HG03108 (cell line): ENCODE data around the gene MUC2.
"Not testable (repeated sequence)": the region's sequence is repeated elsewhere in the genome, so short reads cannot be mapped to it uniquely, and the experiment has no call there.

Experiments
- ATAC-seq: cut with Tn5 transposase; IDR thresholded peaks from one replicate; pipeline ENCODE4 v1.9.1; 2021; ENCODE audit warnings: moderate library complexity; ENCODE audit not compliant: unreplicated experiment

The MUC2 gene

DNA sequence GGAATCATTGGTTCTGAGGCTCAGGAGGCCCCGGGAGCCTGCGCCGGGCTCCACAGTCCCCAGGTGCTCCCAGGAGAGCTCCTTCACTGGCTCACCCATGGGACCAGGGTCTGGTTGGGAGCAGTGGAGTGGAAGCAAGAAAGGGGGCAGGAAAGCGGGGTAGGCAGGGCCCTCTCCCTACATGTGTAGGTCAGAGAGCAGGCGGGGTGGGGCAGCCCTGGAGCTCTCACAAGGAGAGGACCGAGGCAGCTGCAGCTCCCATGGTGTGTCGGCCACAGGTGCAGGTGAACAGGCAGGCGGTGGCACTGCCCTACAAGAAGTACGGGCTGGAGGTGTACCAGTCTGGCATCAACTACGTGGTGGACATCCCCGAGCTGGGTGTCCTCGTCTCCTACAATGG is 28.3 kb downstream of the MUC2 start:
- ATAC-seq: no peak

GRCh38 chr11:1103401-1104360 is 29.0 kb downstream of the MUC2 start:
- ATAC-seq: no peak

DNA sequence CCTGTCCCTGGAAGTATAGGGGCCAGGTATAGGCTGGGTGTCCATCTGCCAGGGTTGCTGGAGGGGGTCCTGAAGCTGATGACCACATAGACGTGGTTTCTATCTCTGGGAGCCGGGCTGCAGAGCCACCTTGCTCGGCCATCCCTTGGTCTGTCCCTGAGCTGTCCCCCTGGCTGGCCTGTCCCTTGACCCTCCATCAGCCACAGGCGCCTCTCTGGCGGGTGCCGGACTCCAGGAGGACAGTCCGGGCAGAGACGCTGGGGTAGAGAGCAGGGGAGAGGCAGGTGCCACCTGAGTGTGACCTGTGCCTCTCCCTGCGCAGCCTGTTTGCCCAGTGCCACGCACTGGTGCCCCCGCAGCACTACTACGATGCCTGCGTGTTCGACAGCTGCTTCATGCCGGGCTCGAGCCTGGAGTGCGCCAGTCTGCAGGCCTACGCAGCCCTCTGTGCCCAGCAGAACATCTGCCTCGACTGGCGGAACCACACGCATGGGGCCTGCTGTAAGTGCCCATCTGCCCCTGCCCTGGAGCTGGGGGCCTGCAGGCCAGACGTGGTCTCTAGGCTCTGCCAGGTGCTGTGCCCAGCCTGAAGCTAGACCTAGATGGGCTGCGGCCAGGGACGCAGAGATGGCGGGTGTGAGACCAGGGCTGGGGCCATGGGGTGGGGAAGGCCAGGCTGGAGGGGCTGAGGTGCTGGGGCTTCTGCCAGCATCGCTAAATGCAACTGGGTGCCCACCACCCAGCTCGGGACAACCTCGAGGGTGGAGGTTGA is 29.9 kb downstream of the MUC2 start:
- ATAC-seq: no peak

DNA sequence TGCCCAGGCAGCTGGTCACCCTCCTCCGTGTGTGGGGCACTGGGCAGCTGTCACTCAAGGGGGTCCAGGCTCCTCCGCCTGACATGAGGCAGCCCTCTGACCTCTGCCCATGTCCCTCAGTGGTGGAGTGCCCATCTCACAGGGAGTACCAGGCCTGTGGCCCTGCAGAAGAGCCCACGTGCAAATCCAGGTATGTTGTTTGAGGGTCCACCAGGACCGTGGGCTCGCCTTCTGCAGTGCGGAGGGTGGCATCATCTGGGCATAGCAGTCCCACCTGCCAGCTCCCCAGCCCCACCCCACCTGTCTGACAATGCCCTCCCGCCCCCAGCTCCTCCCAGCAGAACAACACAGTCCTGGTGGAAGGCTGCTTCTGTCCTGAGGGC is 30.5 kb downstream of the MUC2 start:
- no peak for ATAC-seq

DNA sequence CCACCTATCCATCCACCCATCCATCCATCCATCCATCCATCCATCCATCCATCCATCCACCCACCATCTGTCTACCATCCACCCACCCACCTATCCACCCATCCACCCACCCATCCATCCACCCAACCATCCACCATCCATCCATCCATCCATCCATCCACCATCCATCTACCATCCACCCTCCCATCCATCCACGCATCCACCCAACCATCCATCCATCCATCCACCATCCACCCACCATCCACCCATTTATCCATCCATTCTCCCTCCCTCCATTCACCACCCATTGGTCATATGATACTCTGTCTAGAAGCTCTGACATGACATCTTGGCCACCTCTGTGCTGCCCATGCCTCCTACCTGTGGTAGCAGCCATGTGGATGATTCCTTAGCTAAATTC is 31.7 kb downstream of the MUC2 start:
- no peak for ATAC-seq

DNA sequence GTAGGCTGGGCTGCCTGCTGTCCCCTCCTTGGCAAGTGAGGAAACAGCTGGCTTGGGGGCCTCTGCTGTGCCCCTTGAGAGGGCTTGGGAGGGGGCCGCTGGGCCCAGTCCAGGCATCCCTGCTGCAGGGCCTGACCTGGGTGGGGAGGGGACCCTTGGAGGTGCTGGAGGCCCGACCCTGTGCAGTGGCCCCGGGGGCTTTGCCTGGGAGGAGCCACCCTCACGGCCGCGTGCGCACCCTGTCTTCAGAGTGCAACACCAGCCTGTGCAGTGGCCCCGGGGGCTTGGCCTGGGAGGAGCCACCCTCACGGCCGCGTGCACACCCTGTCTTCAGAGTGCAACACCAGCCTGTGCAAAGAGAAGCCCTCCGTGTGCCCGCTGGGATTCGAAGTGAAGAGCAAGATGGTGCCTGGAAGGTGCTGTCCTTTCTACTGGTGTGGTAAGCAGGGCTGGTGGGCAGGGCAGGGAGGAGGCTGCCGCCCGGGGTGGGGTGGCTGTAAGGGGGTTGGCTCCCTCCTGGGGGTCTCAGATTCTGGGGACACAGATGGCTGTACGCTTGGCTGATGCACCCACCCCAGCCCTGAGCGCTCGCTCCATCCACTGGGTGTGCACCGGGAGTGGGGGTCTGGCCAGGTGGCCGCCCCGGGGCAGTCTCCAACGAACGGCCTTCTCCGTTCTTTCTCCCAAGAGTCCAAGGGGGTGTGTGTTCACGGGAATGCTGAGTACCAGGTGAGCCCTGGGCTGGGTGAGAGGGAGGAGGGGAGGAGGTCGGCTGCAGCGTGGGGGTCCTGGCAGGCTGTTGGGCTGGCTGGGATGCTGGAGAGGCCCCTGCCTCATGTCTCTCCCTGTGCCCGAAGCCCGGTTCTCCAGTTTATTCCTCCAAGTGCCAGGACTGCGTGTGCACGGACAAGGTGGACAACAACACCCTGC is 32.9 kb downstream of the MUC2 start:
- ATAC-seq: no peak

DNA sequence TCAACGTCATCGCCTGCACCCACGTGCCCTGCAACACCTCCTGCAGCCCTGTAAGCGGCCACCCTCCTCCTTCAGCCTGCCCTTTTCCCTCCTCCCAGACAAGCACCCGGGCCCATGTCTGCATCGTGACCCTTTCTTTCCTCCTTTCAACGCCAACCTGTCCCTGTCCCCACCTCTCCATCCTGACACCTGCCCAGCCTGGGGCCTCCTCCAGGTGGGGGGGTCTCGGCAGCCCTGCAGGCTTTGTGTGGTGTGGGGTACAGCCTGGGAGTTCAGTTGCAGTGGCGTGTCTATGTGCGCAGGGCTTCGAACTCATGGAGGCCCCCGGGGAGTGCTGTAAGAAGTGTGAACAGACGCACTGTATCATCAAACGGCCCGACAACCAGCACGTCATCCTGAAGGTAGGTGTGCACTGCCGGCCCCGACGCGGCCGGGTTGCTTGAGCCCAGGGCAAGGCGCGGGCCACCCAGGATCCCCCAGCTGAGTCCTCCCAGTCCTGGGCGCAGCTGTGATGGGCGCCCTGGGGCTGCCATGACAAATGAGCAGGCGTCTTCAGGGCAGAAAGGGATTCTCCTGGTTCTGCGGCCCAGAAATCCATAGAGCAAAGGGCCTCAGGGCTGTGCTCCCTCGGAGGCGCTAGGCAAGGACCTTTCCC is 33.7 kb downstream of the MUC2 start:
- no peak for ATAC-seq

GRCh38 chr11:1109101-1109917 is 34.6 kb downstream of the MUC2 start:
- ATAC-seq: no peak

- ATAC-seq: no peak
Observed at GRCh38 chr11:1109918-1110705, 35.4 kb downstream of the MUC2 start.

- ATAC-seq: no peak
Observed at GRCh38 chr11:1111545-1112212, 37.0 kb downstream of the MUC2 start.

DNA sequence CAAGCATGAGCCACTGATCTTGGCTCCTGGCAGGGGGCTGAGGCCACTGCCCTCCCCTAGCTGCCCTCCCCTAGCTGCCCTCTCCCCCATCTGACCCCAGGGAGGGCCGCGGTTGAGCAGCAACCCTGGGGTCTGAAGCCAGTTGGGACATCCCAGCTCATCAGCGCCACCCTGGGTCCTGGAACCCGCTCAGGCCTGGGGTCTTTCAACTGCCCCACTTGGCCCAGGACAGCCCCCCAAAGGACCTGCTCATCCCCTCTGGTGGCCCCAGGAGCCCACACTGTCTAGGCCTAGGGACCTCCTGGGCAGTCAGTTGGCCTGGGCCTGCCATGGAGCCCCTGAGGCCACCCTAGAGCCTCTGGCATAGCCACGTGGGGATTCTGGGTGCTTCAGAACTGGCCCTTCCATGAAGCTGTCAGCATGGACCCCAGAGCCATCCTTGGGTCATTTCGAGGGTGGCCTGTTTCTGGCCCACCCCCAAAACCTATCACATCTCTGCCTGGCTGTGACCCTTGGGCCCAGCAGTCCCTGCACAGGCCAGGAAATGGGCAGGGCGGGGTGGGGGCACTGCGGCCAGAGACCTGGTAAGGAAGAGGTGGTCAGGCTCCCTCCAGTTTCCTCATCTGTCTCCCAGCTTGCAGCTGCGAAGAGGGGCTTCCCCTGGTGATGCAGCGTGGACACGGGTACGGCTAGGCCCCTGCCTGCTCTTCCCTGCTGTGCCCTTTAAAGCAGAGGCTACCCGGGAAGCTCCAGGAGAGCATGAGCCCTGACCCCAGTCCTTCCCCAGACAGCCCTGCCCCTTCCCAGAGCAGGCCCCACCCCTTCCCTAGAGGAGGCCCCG is 37.9 kb downstream of the MUC2 start:
- no peak for ATAC-seq

- no peak for ATAC-seq
Observed at GRCh38 chr11:1113405-1114201, 38.9 kb downstream of the MUC2 start.

DNA sequence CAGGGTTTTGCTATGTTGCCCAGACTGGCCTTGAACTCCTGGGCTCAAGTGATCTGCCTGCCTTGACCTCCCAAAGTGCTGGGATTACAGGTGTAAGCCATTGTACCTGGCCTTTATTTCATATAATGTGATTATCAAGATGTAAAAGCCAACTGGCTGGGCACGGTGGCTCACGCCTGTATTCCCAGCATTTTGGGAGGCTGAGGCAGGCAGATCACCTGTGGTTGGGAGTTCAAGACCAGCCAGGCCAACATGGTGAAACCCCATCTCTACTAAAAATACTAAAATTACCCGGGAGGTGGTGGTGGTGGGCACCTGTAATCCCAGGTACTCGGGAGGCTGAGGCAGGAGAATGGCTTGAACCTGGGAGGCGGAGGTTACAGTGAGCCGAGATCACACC is 40.6 kb downstream of the MUC2 start:
- not testable (repeated sequence) for ATAC-seq

DNA sequence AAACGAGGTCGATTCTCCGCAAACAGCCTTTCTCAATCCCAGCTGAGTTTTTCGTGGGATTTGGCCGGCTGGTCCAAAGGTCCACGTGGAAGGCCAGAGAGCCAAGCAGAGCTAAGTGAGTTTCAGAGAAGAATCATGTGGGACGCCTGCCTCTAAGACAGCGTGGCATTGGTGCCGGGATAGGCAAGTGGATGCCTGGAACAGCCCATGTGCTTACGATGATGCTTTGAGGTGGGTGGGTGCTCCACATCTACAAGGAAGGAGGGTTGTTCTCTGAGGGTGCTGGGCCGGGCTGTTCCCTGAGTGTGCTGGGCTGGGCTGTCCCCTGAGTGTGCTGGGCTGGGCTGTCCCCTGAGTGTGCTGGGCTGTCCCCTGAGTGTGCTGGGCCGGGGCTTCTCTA is 41.4 kb downstream of the MUC2 start:
- no peak for ATAC-seq

GRCh38 chr11:1116666-1117390 is 42.2 kb downstream of the MUC2 start:
- no peak for ATAC-seq

DNA sequence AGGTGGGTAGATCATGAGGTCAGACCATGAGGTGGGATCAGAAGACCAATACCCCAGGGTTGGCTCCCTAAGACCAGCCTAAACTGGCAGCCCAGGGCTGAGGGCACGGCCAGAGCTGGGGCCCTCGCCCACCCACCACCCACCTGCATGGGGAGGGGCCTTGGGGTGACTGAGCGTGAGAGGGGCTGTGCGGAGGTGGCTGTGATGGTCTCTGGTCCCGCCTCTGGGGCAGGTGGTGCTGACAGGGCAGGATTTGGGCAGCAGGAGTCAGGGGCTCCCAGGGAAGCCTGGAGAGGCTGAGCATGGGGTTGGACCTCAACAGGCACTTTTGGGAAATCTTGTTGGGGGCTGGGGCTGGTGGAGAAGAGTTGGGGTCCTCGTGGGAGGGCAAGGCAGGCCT is 43.3 kb downstream of the MUC2 start:
- no peak for ATAC-seq
